Smooth muscle cell (in vitro differentiated cells): ENCODE results near the gene ULK4. TPM values are rescaled to one million over a fixed set of nuclear protein-coding genes. Genes with fewer than 3 reads are reported as not detected.

Experiments used
- DNase-seq: peaks from one replicate; lab custom pipeline; 2025; ENCODE audit not compliant: unreplicated experiment; lab: John Stamatoyannopoulos, UW
- H2AFZ ChIP-seq: fragments of 200-600 bp; sonication (generic); 2 replicates; pipeline ENCODE4 v1.6.0; 2016; ENCODE audit warnings: antibody characterized with exemption, low read depth, mild to moderate bottlenecking
- H3F3A ChIP-seq: fragments of 200-600 bp; sonication (generic); 2 replicates; pipeline ENCODE4 v1.6.0; 2017; ENCODE audit warnings: antibody characterized with exemption, low read depth
- H3K27ac ChIP-seq: fragments of 200-600 bp; sonication (generic); 2 replicates; pipeline ENCODE4 v1.5.1; 2016; ENCODE audit warnings: low read depth, mild to moderate bottlenecking
- H3K27me3 ChIP-seq: fragments of 200-600 bp; sonication (generic); 2 replicates; pipeline ENCODE4 v1.6.1; 2016; ENCODE audit warnings: low read depth, mild to moderate bottlenecking
- H3K36me3 ChIP-seq: fragments of 200-600 bp; sonication (generic); 2 replicates; pipeline ENCODE4 v1.5.1; 2016; ENCODE audit warnings: low read depth
- H3K4me1 ChIP-seq: fragments of 200-600 bp; sonication (generic); 2 replicates; pipeline ENCODE4 v1.5.1; 2016; ENCODE audit warnings: low read depth
- H3K4me2 ChIP-seq: fragments of 200-600 bp; sonication (generic); 2 replicates; pipeline ENCODE4 v1.6.0; 2016; ENCODE audit warnings: mild to moderate bottlenecking
- H3K4me3 ChIP-seq: fragments of 200-600 bp; sonication (generic); 2 replicates; pipeline ENCODE4 v1.5.1; 2016; ENCODE audit warnings: mild to moderate bottlenecking
- H3K79me2 ChIP-seq: fragments of 200-600 bp; sonication (generic); 2 replicates; pipeline ENCODE4 v1.6.0; 2016; ENCODE audit warnings: low read depth, mild to moderate bottlenecking
- H3K9ac ChIP-seq: fragments of 200-600 bp; sonication (generic); 2 replicates; pipeline ENCODE4 v1.6.0; 2016; ENCODE audit warnings: low read depth
- H3K9me3 ChIP-seq: fragments of 200-600 bp; sonication (generic); replicated peaks from 2 replicates; pipeline ENCODE4 v1.5.1; 2016; ENCODE audit warnings: low read depth
- H4K20me1 ChIP-seq: fragments of 200-600 bp; sonication (generic); 2 replicates; pipeline ENCODE4 v1.6.0; 2016; ENCODE audit warnings: low read depth
- WGBS: methylation state at CpG from one replicate; pipeline ENCODE4 v1.1.7; 2016; ENCODE audit warnings: low lambda C conversion rate; 5-methylcytosine and 5-hydroxymethylcytosine counted together
- polyA plus RNA-seq: library from polyadenylated mRNA; unstranded; fragments of >200 nt; fragmentation: Nextera tagmentation; extraction: Ambion mirVana; gene quantifications from 2 replicates; pipeline ENCODE4 v1.2.1, GENCODE V29; 2016
- total RNA-seq: library from RNA; depleted of rRNA; stranded (reverse); fragments of >200 nt; gene quantifications from 2 replicates; pipeline ENCODE4 v1.2.3, GENCODE V29; 2014
- TF ChIP-seq, protein P1 (sequence below): fragments of 200-600 bp; sonication (generic); IDR thresholded peaks from 2 replicates; pipeline ENCODE4 v1.5.1; 2017; ENCODE audit warnings: borderline replicate concordance, mild to moderate bottlenecking, antibody characterized with exemption; ENCODE audit not compliant: insufficient read depth, poor library complexity, severe bottlenecking

The ULK4 gene
- total and polyA plus RNA-seq, 2 experiments from 2014 or later, result 4.3 to 14.2 TPM

DNA sequence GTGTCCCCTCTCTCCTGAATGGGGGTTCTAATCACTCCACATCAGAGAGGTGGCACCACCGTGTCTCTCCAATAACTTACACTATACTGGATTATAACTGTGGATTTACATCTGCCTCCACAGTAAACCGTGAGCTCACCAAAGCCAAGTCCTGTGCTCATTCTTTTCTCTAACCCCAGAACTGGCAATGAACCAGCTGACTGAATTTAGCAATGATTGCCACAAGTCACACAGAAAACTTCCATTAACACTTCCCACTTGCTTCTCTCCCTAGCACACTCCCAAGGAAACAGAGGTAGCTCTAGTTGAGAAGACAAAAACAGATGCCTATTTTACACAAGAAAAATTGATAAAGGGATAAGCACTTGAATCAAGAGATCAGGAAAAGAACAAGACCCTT lies 361.3 kb downstream of the ULK4 start:
- no peaks in the 10 kb centered on the region for H3F3A ChIP-seq
- TF ChIP-seq, protein P1, sequence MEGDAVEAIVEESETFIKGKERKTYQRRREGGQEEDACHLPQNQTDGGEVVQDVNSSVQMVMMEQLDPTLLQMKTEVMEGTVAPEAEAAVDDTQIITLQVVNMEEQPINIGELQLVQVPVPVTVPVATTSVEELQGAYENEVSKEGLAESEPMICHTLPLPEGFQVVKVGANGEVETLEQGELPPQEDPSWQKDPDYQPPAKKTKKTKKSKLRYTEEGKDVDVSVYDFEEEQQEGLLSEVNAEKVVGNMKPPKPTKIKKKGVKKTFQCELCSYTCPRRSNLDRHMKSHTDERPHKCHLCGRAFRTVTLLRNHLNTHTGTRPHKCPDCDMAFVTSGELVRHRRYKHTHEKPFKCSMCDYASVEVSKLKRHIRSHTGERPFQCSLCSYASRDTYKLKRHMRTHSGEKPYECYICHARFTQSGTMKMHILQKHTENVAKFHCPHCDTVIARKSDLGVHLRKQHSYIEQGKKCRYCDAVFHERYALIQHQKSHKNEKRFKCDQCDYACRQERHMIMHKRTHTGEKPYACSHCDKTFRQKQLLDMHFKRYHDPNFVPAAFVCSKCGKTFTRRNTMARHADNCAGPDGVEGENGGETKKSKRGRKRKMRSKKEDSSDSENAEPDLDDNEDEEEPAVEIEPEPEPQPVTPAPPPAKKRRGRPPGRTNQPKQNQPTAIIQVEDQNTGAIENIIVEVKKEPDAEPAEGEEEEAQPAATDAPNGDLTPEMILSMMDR, result no peak
- no peaks in the 10 kb centered on the region for H3K27me3 ChIP-seq
- H3K27ac ChIP-seq, result no peak overlapping the region
- no peak overlapping the region for H3K9ac ChIP-seq
- WGBS, result 63% methylated on average over 2 of the region's 2 CpGs
- H3K79me2 ChIP-seq, result no peaks in the 10 kb centered on the region
- H3K4me1 ChIP-seq, result no peaks in the 10 kb centered on the region
- no peaks in the 10 kb centered on the region for H4K20me1 ChIP-seq
- no peak for DNase-seq
- H3K36me3 ChIP-seq, result no peaks in the 10 kb centered on the region
- no peak overlapping the region for H3K4me2 ChIP-seq
- no peaks in the 10 kb centered on the region for H3K9me3 ChIP-seq
- H2AFZ ChIP-seq, result no peak overlapping the region
- no peak overlapping the region for H3K4me3 ChIP-seq

DNA sequence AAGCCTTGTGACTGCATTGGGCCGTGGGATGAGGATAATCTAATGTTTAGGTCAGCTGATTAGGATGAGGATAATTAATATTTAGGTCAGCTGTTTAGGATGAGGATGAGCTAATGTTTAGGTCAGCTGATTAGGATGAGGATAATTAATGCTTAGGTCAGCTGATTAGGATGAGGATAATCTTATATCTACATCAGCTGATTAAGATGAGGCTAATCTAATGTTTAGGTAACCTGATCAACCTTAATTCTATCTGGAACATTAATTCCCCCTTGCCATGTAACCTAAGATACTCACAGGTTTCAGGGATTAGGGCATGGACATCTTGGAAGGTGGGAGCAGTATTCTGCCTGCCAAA lies 362.8 kb downstream of the ULK4 start:
- WGBS, result 84% methylated on average over 1 of the region's 1 CpG
- H4K20me1 ChIP-seq, result no peaks in the 10 kb centered on the region

DNA sequence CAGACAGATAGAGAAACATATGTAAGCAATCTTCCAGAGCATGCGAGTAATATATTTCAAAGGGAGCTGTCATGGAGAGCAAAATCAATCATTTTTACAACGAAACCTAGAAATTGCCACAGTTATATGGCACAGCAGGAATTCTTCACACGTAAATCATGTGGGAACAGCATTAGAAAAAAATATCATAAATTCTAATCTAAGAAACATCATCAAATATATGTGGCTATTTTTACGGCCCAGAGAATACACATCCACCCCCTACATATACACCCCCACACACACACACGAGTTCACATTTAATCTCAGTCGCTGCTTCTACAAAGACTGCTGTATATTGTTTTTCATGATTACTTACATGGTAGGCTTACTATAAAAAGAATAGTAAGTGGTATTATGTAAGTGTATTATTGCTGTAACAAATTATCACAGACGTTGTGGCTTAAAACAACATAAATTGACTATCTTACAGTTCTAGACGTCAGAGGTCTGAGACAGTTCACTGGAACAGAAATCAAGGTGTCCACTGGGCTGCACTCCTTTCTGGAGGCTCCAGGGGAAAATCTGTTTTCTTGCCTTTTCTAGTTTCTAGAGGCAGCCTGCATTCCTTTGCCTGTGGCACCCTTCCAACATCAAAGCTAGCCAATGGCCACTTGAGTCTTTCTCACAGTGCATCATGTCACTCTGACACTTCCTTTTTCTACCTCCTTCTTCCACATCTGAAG lies 363.3 kb downstream of the ULK4 start:
- no peak overlapping the region for H3K4me2 ChIP-seq
- H3K27ac ChIP-seq, result no peak overlapping the region
- no peaks in the 10 kb centered on the region for H3F3A ChIP-seq
- no peaks in the 10 kb centered on the region for H3K36me3 ChIP-seq
- H3K79me2 ChIP-seq, result no peaks in the 10 kb centered on the region
- H3K9me3 ChIP-seq, result no peaks in the 10 kb centered on the region
- no peaks in the 10 kb centered on the region for H3K4me1 ChIP-seq
- no peak overlapping the region for H2AFZ ChIP-seq
- no peaks in the 10 kb centered on the region for H4K20me1 ChIP-seq
- TF ChIP-seq, protein P1, result no peak
- H3K4me3 ChIP-seq, result no peak overlapping the region
- 81% methylated on average over 8 of the region's 8 CpGs for WGBS
- no peaks in the 10 kb centered on the region for H3K27me3 ChIP-seq
- no peak overlapping the region for H3K9ac ChIP-seq
- no peak for DNase-seq

More for the DNA sequence above, 362.8 kb downstream of the ULK4 start:
- no peak overlapping the region for H2AFZ ChIP-seq
- no peak overlapping the region for H3K4me2 ChIP-seq
- no peaks in the 10 kb centered on the region for H3K4me1 ChIP-seq
- no peaks in the 10 kb centered on the region for H3K36me3 ChIP-seq
- no peaks in the 10 kb centered on the region for H3K27me3 ChIP-seq
- DNase-seq, result no peak
- no peaks in the 10 kb centered on the region for H3K79me2 ChIP-seq
- H3K9ac ChIP-seq, result no peak overlapping the region
- no peak overlapping the region for H3K27ac ChIP-seq
- H3K4me3 ChIP-seq, result no peak overlapping the region
- no peaks in the 10 kb centered on the region for H3F3A ChIP-seq
- no peaks in the 10 kb centered on the region for H3K9me3 ChIP-seq
- TF ChIP-seq, protein P1, result no peak

GRCh38 chr3:41593774-41594173 lies 368.1 kb downstream of the ULK4 start:
- Histone ChIP-seq H3K9ac (no peak overlapping the region), H3K79me2 (no peaks in the 10 kb centered on the region), H3K4me2 (no peak overlapping the region), H2AFZ (no peak overlapping the region), H3K36me3 (no peaks in the 10 kb centered on the region), H3K27me3 (no peaks in the 10 kb centered on the region), H3K4me3 (no peak overlapping the region), H3K9me3 (no peaks in the 10 kb centered on the region), H3F3A (no peaks in the 10 kb centered on the region), H3K27ac (no peak overlapping the region), H3K4me1 (no peaks in the 10 kb centered on the region), H4K20me1 (no peaks in the 10 kb centered on the region)
- TF ChIP-seq, protein P1, result no peak
- 89% methylated on average over 5 of the region's 5 CpGs for WGBS
- no peak for DNase-seq
